Thyroid gland (tissue), 4 donors: ENCODE results near the gene IKZF2.

Experiments used
- POLR2A ChIP-seq, 2 donors: fragments of 450-650 bp; IDR thresholded peaks; one replicate each; pipeline ENCODE4 v1.6.1; 2017; ENCODE audit warnings: antibody characterized with exemption in 2 of 2, mild to moderate bottlenecking in 2 of 2, moderate library complexity in 1 of 2
- TF ChIP-seq, protein P1 (sequence below), 6 experiments: fragments of 200-600 bp in 3 of 6; fragments of 450-650 bp in 3 of 6; sonication (generic) in 3 of 6; IDR thresholded peaks; one replicate each; pipeline ENCODE4 v1.5.1; 2016 to 2019; ENCODE audit warnings: antibody characterized with exemption in 6 of 6, mild to moderate bottlenecking in 2 of 6, inconsistent platforms in 1 of 6, moderate library complexity in 1 of 6

DNA sequence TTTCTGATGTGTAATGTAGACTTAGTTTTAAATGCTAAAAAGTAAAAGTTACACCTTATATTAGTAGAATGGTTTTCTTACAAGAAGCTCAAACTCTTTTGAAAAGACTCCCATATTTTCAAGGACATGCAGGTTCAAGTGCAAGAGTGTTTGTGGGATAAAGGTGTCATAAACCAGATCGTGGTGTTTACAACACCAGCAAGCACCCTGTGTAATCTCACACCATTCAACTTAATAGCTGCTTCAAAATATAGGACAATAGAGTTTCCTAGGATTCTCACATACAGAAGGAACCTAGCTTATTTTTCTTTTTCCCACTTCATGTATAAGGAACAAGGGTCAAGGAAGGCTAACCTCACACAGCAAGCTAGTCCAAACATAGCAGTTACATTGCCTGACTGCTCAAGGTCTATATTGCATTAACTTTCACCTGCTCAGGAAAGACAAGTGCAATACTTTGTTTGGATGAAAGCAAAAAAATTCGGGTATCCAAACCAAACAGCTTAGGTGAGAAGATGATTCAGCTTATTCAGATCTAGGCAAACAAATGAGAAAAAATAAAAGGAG, 172.3 kb downstream of the IKZF2 start:
- TF ChIP-seq, protein P1, sequence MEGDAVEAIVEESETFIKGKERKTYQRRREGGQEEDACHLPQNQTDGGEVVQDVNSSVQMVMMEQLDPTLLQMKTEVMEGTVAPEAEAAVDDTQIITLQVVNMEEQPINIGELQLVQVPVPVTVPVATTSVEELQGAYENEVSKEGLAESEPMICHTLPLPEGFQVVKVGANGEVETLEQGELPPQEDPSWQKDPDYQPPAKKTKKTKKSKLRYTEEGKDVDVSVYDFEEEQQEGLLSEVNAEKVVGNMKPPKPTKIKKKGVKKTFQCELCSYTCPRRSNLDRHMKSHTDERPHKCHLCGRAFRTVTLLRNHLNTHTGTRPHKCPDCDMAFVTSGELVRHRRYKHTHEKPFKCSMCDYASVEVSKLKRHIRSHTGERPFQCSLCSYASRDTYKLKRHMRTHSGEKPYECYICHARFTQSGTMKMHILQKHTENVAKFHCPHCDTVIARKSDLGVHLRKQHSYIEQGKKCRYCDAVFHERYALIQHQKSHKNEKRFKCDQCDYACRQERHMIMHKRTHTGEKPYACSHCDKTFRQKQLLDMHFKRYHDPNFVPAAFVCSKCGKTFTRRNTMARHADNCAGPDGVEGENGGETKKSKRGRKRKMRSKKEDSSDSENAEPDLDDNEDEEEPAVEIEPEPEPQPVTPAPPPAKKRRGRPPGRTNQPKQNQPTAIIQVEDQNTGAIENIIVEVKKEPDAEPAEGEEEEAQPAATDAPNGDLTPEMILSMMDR (IDR thresholded peaks at IDR 0.05) = no peak
- TF ChIP-seq POLR2A (IDR thresholded peaks at IDR 0.05) = no peak
